Activated CD4-positive, alpha-beta memory T cell treated with anti-CD3 and anti-CD28 coated beads, Interleukin-2, amount 10 ng/mL, durations not matched to agents 7 days and 5 days (primary cell): ENCODE data around the gene KCNMA1. TPM values are rescaled to one million over a fixed set of nuclear protein-coding genes. Genes with fewer than 3 reads are reported as not detected.

ENCODE experiments used
- CTCF ChIA-PET: fragments of 350-600 bp; sonication (Branson Sonifier 250); formaldehyde crosslinking; loops from one replicate; lab custom pipeline; 2021; ENCODE audit warnings: antibody characterized with exemption, inconsistent platforms; lab: Charles Lee
- POLR2A ChIA-PET: fragments of 350-600 bp; sonication (Branson Sonifier 250); formaldehyde crosslinking; loops from one replicate; lab custom pipeline; 2021; ENCODE audit warnings: antibody characterized with exemption; lab: Charles Lee
- DNase-seq: peaks from one replicate; pipeline ENCODE4 v3.0.0-alpha.2; 2020
- H3K27ac Mint-ChIP-seq: one replicate; pipeline ENCODE4 v1.8.0; 2021; ENCODE audit warnings: mild to moderate bottlenecking, mixed read lengths
- H3K27me3 Mint-ChIP-seq: one replicate; pipeline ENCODE4 v1.8.0; 2021; ENCODE audit warnings: mixed read lengths
- H3K36me3 Mint-ChIP-seq: one replicate; pipeline ENCODE4 v1.8.0; 2021; ENCODE audit warnings: low read depth, mixed read lengths
- H3K4me1 Mint-ChIP-seq: one replicate; pipeline ENCODE4 v1.8.0; 2021; ENCODE audit warnings: mixed read lengths
- H3K4me3 Mint-ChIP-seq: one replicate; pipeline ENCODE4 v1.8.0; 2021; ENCODE audit warnings: mild to moderate bottlenecking, mixed read lengths
- H3K9me3 Mint-ChIP-seq: one replicate; pipeline ENCODE4 v1.8.0; 2021; ENCODE audit warnings: mixed read lengths
- total RNA-seq, 2 experiments: library from RNA; stranded (reverse); gene quantifications; one replicate each; pipeline ENCODE4 v1.2.3, GENCODE V29; 2021

KCNMA1 gene
- total RNA-seq, 2 experiments from 2014 or later = 0.25 to 0.38 TPM

- H3K36me3 Mint-ChIP-seq = no peaks in the 10 kb centered on the region
- H3K9me3 Mint-ChIP-seq = no peaks in the 10 kb centered on the region
- H3K27me3 Mint-ChIP-seq = no peaks in the 10 kb centered on the region
- no peak for DNase-seq
- H3K27ac Mint-ChIP-seq = no peak overlapping the region
- H3K4me1 Mint-ChIP-seq = no peaks in the 10 kb centered on the region
- ChIA-PET CTCF (no interaction called here), POLR2A (no interaction called here)
- H3K4me3 Mint-ChIP-seq = no peak overlapping the region
These were observed 610.5 kb downstream of the KCNMA1 start for GRCh38 chr10:77027141-77027540.

GRCh38 chr10:77026148-77026547, 611.5 kb downstream of the KCNMA1 start:
- Mint-ChIP-seq H3K27ac (no peak overlapping the region), H3K36me3 (no peaks in the 10 kb centered on the region), H3K9me3 (no peaks in the 10 kb centered on the region), H3K4me1 (no peaks in the 10 kb centered on the region), H3K27me3 (no peaks in the 10 kb centered on the region), H3K4me3 (no peak overlapping the region)
- CTCF ChIA-PET = no interaction called here
- DNase-seq = no peak
- POLR2A ChIA-PET = no interaction called here

GRCh38 chr10:77024461-77024860, 613.1 kb downstream of the KCNMA1 start:
- Mint-ChIP-seq H3K4me3 (no peak overlapping the region), H3K36me3 (no peaks in the 10 kb centered on the region), H3K4me1 (no peaks in the 10 kb centered on the region), H3K9me3 (no peaks in the 10 kb centered on the region), H3K27me3 (no peaks in the 10 kb centered on the region), H3K27ac (no peak overlapping the region)
- CTCF ChIA-PET = no interaction called here
- DNase-seq = no peak
- POLR2A ChIA-PET = no interaction called here

- H3K4me1 Mint-ChIP-seq = no peaks in the 10 kb centered on the region
- ChIA-PET CTCF (no interaction called here), POLR2A (no interaction called here)
- H3K27me3 Mint-ChIP-seq = no peaks in the 10 kb centered on the region
- H3K36me3 Mint-ChIP-seq = no peaks in the 10 kb centered on the region
- no peaks in the 10 kb centered on the region for H3K9me3 Mint-ChIP-seq
- no peak for DNase-seq
- no peak overlapping the region for H3K27ac Mint-ChIP-seq
- H3K4me3 Mint-ChIP-seq = no peak overlapping the region
These were observed 614.2 kb downstream of the KCNMA1 start for GRCh38 chr10:77023396-77023795.

GRCh38 chr10:77022671-77023070, 614.9 kb downstream of the KCNMA1 start:
- CTCF ChIA-PET = no interaction called here
- no peaks in the 10 kb centered on the region for H3K9me3 Mint-ChIP-seq
- H3K4me3 Mint-ChIP-seq = no peak overlapping the region
- no peaks in the 10 kb centered on the region for H3K36me3 Mint-ChIP-seq
- H3K27ac Mint-ChIP-seq = no peak overlapping the region
- POLR2A ChIA-PET = no interaction called here
- H3K27me3 Mint-ChIP-seq = no peaks in the 10 kb centered on the region
- H3K4me1 Mint-ChIP-seq = no peaks in the 10 kb centered on the region
- DNase-seq = no peak

GRCh38 chr10:77021966-77022490, 615.6 kb downstream of the KCNMA1 start:
- H3K9me3 Mint-ChIP-seq = no peaks in the 10 kb centered on the region
- H3K4me1 Mint-ChIP-seq = no peaks in the 10 kb centered on the region
- ChIA-PET POLR2A (no interaction called here), CTCF (no interaction called here)
- no peaks in the 10 kb centered on the region for H3K27me3 Mint-ChIP-seq
- H3K4me3 Mint-ChIP-seq = no peak overlapping the region
- H3K27ac Mint-ChIP-seq = no peak overlapping the region
- no peaks in the 10 kb centered on the region for H3K36me3 Mint-ChIP-seq
- no peak for DNase-seq

GRCh38 chr10:77020426-77021040, 617.1 kb downstream of the KCNMA1 start:
- H3K27me3 Mint-ChIP-seq = no peaks in the 10 kb centered on the region
- H3K9me3 Mint-ChIP-seq = no peaks in the 10 kb centered on the region

GRCh38 chr10:77016855-77017254, 620.8 kb downstream of the KCNMA1 start:
- H3K36me3 Mint-ChIP-seq = no peaks in the 10 kb centered on the region
- ChIA-PET POLR2A (no interaction called here), CTCF (interaction anchor here (0.6 kb wide), 1 partner anchor 12 kb away, joined by 3 read pairs; no protein-coding TSS in a partner anchor)
- no peaks in the 10 kb centered on the region for H3K9me3 Mint-ChIP-seq
- no peak for DNase-seq
- H3K27me3 Mint-ChIP-seq = no peaks in the 10 kb centered on the region
- H3K4me1 Mint-ChIP-seq = no peaks in the 10 kb centered on the region
- no peak overlapping the region for H3K4me3 Mint-ChIP-seq
- no peak overlapping the region for H3K27ac Mint-ChIP-seq

More at GRCh38 chr10:77020426-77021040, 617.1 kb downstream of the KCNMA1 start:
- Mint-ChIP-seq H3K4me3 (no peak overlapping the region), H3K36me3 (no peaks in the 10 kb centered on the region), H3K27ac (no peak overlapping the region), H3K4me1 (no peaks in the 10 kb centered on the region)
- POLR2A ChIA-PET = no interaction called here
- CTCF ChIA-PET = no interaction called here
- no peak for DNase-seq

- H3K4me1 Mint-ChIP-seq = no peaks in the 10 kb centered on the region
- H3K27me3 Mint-ChIP-seq = no peaks in the 10 kb centered on the region
- no peaks in the 10 kb centered on the region for H3K36me3 Mint-ChIP-seq
- POLR2A ChIA-PET = no interaction called here
- no peak overlapping the region for H3K4me3 Mint-ChIP-seq
- CTCF ChIA-PET = interaction anchor here (0.6 to 1.5 kb wide), 2 partner anchors 11 to 12 kb away, joined by 3 to 4 read pairs; no protein-coding TSS in a partner anchor
- DNase-seq = no peak
- H3K27ac Mint-ChIP-seq = no peak overlapping the region
- H3K9me3 Mint-ChIP-seq = no peaks in the 10 kb centered on the region
These were observed 621.3 kb downstream of the KCNMA1 start for GRCh38 chr10:77016278-77016815.

- Mint-ChIP-seq H3K27ac (no peak overlapping the region), H3K4me3 (no peak overlapping the region), H3K27me3 (no peaks in the 10 kb centered on the region), H3K36me3 (no peaks in the 10 kb centered on the region), H3K4me1 (no peaks in the 10 kb centered on the region), H3K9me3 (no peaks in the 10 kb centered on the region)
- DNase-seq = no peak
- ChIA-PET POLR2A (no interaction called here), CTCF (interaction anchor here (1.5 kb wide), 1 partner anchor 10 kb away, joined by 4 read pairs; no protein-coding TSS in a partner anchor)
These were observed 622.2 kb downstream of the KCNMA1 start for GRCh38 chr10:77015360-77015759.

- H3K4me1 Mint-ChIP-seq = no peaks in the 10 kb centered on the region
- CTCF ChIA-PET = interaction anchor here (0.7 kb wide), 1 partner anchor 8 kb away, joined by 3 read pairs; no protein-coding TSS in a partner anchor
- H3K27me3 Mint-ChIP-seq = no peaks in the 10 kb centered on the region
- H3K36me3 Mint-ChIP-seq = no peaks in the 10 kb centered on the region
- POLR2A ChIA-PET = no interaction called here
- no peak for DNase-seq
- H3K9me3 Mint-ChIP-seq = no peaks in the 10 kb centered on the region
- no peak overlapping the region for H3K4me3 Mint-ChIP-seq
- no peak overlapping the region for H3K27ac Mint-ChIP-seq
These were observed 624.7 kb downstream of the KCNMA1 start for GRCh38 chr10:77012812-77013500.

- no peak overlapping the region for H3K4me3 Mint-ChIP-seq
- CTCF ChIA-PET = no interaction called here
- no peak overlapping the region for H3K27ac Mint-ChIP-seq
- no peak for DNase-seq
- no peaks in the 10 kb centered on the region for H3K27me3 Mint-ChIP-seq
- H3K36me3 Mint-ChIP-seq = no peaks in the 10 kb centered on the region
- H3K9me3 Mint-ChIP-seq = no peaks in the 10 kb centered on the region
- POLR2A ChIA-PET = no interaction called here
- no peaks in the 10 kb centered on the region for H3K4me1 Mint-ChIP-seq
These were observed 625.5 kb downstream of the KCNMA1 start for GRCh38 chr10:77011874-77012811.
